Neutrophil (primary cell): ENCODE measurements around the gene TTC3.

ENCODE experiments used
- H3K27ac ChIP-seq: fragments of 200-600 bp; sonication (generic); 2 replicates; pipeline ENCODE4 v1.5.1; 2016; ENCODE audit warnings: mild to moderate bottlenecking, moderate library complexity
- H3K27me3 ChIP-seq: fragments of 200-600 bp; sonication (generic); 2 replicates; pipeline ENCODE4 v1.6.0; 2016; ENCODE audit warnings: mild to moderate bottlenecking
- H3K36me3 ChIP-seq: fragments of 200-600 bp; sonication (generic); 2 replicates; pipeline ENCODE4 v1.5.1; 2017
- H3K4me1 ChIP-seq, 2 experiments: fragments of 200-600 bp in 1 of 2; sonication (generic) in 1 of 2; 1 replicate in 1 of 2; 2 replicates in 1 of 2; pipeline versions ENCODE4 v1.5.1 to v1.6.1; 2013 to 2016; ENCODE audit warnings: low read depth in 1 of 2, low read length in 1 of 2, mild to moderate bottlenecking in 1 of 2, moderate library complexity in 1 of 2; ENCODE audit not compliant: control insufficient read depth in 1 of 2, insufficient read depth in 1 of 2
- H3K4me3 ChIP-seq, 2 experiments: fragments of 200-600 bp in 1 of 2; sonication (generic) in 1 of 2; 1 replicate in 1 of 2; 2 replicates in 1 of 2; pipeline ENCODE4 v1.5.1; 2013 to 2016; ENCODE audit warnings: low read depth in 1 of 2, low read length in 1 of 2, mild to moderate bottlenecking in 1 of 2, moderate library complexity in 1 of 2
- H3K9me3 ChIP-seq: fragments of 200-600 bp; sonication (generic); 2 replicates; pipeline ENCODE4 v1.5.1; 2016
- CTCF ChIP-seq: fragments of 200-600 bp; sonication (generic); IDR thresholded peaks from 2 replicates; pipeline ENCODE4 v1.5.1; 2016; ENCODE audit warnings: antibody characterized with exemption

The TTC3 gene

GRCh38 chr21:37082856-37083528, 9.9 kb downstream of the TTC3 start:
- H3K36me3 ChIP-seq: no peaks in the 10 kb centered on the region
- no peaks in the 10 kb centered on the region for H3K27me3 ChIP-seq
- H3K9me3 ChIP-seq: no peaks in the 10 kb centered on the region
- H3K27ac ChIP-seq: no peak overlapping the region
- no peak for TF ChIP-seq CTCF
- no peak overlapping the region for H3K4me3 ChIP-seq
- peaks cover 13 to 20% of the 10 kb centered on the region in 2 experiments for H3K4me1 ChIP-seq

- Histone ChIP-seq H3K36me3 (no peaks in the 10 kb centered on the region), H3K4me1 (peaks cover 21 to 29% of the 10 kb centered on the region in 2 experiments), H3K27me3 (no peaks in the 10 kb centered on the region), H3K4me3 (no peak overlapping the region), H3K9me3 (no peaks in the 10 kb centered on the region), H3K27ac (no peak overlapping the region)
- no peak for TF ChIP-seq CTCF
These were observed 12.7 kb downstream of the TTC3 start for GRCh38 chr21:37085726-37086125.

- H3K9me3 ChIP-seq: no peaks in the 10 kb centered on the region
- no peaks in the 10 kb centered on the region for H3K27me3 ChIP-seq
- no peak overlapping the region for H3K4me3 ChIP-seq
- no peak for TF ChIP-seq CTCF
- peaks cover 21 to 29% of the 10 kb centered on the region in 2 experiments for H3K4me1 ChIP-seq
- no peaks in the 10 kb centered on the region for H3K36me3 ChIP-seq
- H3K27ac ChIP-seq: no peak overlapping the region
These were observed 14.1 kb downstream of the TTC3 start for GRCh38 chr21:37087188-37087587.

- TF ChIP-seq CTCF: no peak
- H3K9me3 ChIP-seq: no peaks in the 10 kb centered on the region
These were observed 15.2 kb downstream of the TTC3 start for GRCh38 chr21:37088186-37088735.

GRCh38 chr21:37093977-37094376, 20.9 kb downstream of the TTC3 start:
- TF ChIP-seq CTCF: no peak
- Histone ChIP-seq H3K36me3 (peaks cover 21% of the 10 kb centered on the region), H3K27ac (no peak overlapping the region), H3K27me3 (no peaks in the 10 kb centered on the region), H3K9me3 (no peaks in the 10 kb centered on the region), H3K4me1 (no peaks in the 10 kb centered on the region), H3K4me3 (no peak overlapping the region)

More at GRCh38 chr21:37088186-37088735, 15.2 kb downstream of the TTC3 start:
- Histone ChIP-seq H3K36me3 (no peaks in the 10 kb centered on the region), H3K4me1 (peaks cover 21 to 27% of the 10 kb centered on the region in 2 experiments), H3K27me3 (no peaks in the 10 kb centered on the region), H3K4me3 (no peak overlapping the region), H3K27ac (peak overlapping the region; percentile 34)
